Measurements from ENCODE around the gene CREB3L2. TPM values are rescaled to one million over a fixed set of nuclear protein-coding genes. Genes with fewer than 3 reads are reported as not detected.
A peak's percentile ranks its signal among the peaks of the same experiment; 100 is the strongest.

The CREB3L2 gene
- total and polyA plus RNA-seq, 7 donors: 2.2 to 14.7 (median 6.7) TPM

- Histone ChIP-seq H3K27me3 (ENCODE audit: insufficient read depth in 3 of 3, low read length in 2 of 3) (no peaks in the 10 kb centered on the region), H3K4me1 (peaks cover 23% of the 10 kb centered on the region), H3K9me3 (no peaks in the 10 kb centered on the region), H3K36me3 (ENCODE audit: insufficient read depth in 1 of 2, low read depth in 1 of 2) (peaks cover 0 to 2% of the 10 kb centered on the region in 2 donors), H3K4me3 (no peak overlapping the region), H3K27ac (no peak overlapping the region)
- ATAC-seq (no peak), DNase-seq (no peak)
- 78 to 83% (median 80%) methylated on average over 3 of the region's 3 CpGs for WGBS, 3 donors
- intact Hi-C loops (cut with DNase I): loop anchor here in 1 of 2 donors (10.0 kb wide), 1 partner anchor 1399 kb away; the partner anchor contains the start of gene FMC1
- TF ChIP-seq, protein P1, sequence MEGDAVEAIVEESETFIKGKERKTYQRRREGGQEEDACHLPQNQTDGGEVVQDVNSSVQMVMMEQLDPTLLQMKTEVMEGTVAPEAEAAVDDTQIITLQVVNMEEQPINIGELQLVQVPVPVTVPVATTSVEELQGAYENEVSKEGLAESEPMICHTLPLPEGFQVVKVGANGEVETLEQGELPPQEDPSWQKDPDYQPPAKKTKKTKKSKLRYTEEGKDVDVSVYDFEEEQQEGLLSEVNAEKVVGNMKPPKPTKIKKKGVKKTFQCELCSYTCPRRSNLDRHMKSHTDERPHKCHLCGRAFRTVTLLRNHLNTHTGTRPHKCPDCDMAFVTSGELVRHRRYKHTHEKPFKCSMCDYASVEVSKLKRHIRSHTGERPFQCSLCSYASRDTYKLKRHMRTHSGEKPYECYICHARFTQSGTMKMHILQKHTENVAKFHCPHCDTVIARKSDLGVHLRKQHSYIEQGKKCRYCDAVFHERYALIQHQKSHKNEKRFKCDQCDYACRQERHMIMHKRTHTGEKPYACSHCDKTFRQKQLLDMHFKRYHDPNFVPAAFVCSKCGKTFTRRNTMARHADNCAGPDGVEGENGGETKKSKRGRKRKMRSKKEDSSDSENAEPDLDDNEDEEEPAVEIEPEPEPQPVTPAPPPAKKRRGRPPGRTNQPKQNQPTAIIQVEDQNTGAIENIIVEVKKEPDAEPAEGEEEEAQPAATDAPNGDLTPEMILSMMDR (IDR thresholded peaks at IDR 0.05): no peak
Observed at GRCh38 chr7:137946011-137946410, 55.9 kb downstream of the CREB3L2 start.

DNA sequence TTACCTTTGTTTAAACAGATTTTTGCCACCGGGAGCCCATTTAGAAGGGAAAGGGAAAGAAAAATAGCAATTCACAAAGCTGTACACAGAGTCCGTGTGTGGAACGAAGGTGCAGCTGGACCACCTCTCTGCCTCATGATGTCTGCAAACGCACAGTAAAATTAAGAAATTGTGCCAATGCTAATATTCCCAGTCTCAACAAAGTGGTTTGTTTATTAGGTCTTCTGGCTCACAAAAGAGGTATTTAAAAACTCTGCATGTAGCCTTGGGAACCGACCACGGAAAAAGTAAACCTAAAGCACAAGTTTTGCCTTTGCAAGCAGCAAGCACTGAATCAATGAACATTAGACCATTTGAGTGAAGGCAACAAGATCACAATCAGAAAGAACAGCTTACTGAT, 57.7 kb downstream of the CREB3L2 start:
- TF ChIP-seq, protein P1 (IDR thresholded peaks at IDR 0.05): no peak
- no peak overlapping the region for H3K27ac ChIP-seq
- intact Hi-C loops (cut with DNase I): loop anchor here in 1 of 2 donors (5.0 to 10.0 kb wide), 2 partner anchors 43 to 1401 kb away; partner anchors contain the start of gene FMC1
- H3K9me3 ChIP-seq: no peaks in the 10 kb centered on the region
- no peaks in the 10 kb centered on the region for H3K27me3 ChIP-seq (ENCODE audit: insufficient read depth in 3 of 3, low read length in 2 of 3)
- ATAC-seq: no peak
- peaks cover 0 to 2% of the 10 kb centered on the region in 2 donors for H3K36me3 ChIP-seq (ENCODE audit: insufficient read depth in 1 of 2, low read depth in 1 of 2)
- WGBS, 3 donors: 56 to 66% (median 58%) methylated on average over 6 of the region's 6 CpGs
- H3K4me3 ChIP-seq: no peak overlapping the region
- H3K4me1 ChIP-seq: peaks cover 24% of the 10 kb centered on the region
- DNase-seq: no peak

DNA sequence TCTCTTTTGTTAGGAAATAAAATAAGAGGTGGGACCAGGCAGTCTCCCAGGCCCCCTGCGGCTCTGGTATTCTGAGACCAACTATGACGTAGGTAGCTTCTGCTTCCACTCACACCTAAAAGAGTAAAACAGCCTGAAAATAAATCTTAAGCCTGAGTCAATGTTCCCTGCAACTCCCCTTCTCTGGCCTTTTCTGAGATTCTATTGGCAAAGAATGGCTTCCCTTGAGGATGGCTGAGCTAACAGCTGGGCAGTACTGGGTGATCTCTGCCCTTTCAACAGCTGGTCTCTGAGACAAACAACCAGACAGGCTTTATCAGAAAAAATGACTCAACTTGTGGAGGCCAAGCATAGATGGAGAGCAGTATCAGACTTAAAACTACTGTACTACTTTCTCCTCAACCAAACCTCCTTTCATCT, 58.7 kb downstream of the CREB3L2 start:
- Histone ChIP-seq H3K27ac (peak overlapping the region; percentile 51), H3K9me3 (no peaks in the 10 kb centered on the region), H3K27me3 (ENCODE audit: insufficient read depth in 3 of 3, low read length in 2 of 3) (no peaks in the 10 kb centered on the region), H3K4me1 (peaks cover 22% of the 10 kb centered on the region), H3K36me3 (ENCODE audit: insufficient read depth in 1 of 2, low read depth in 1 of 2) (peaks cover 0 to 2% of the 10 kb centered on the region in 2 donors), H3K4me3 (no peak overlapping the region)
- ATAC-seq (peak; percentile 46 to 83 (median 73)), DNase-seq (peak in 1 of 2 donors; percentile 39)
- 52 to 80% (median 72%) methylated on average over 2 of the region's 2 CpGs for WGBS, 3 donors
- TF ChIP-seq, protein P1 (IDR thresholded peaks at IDR 0.05): no peak
- intact Hi-C loops (cut with DNase I): loop anchor here in 1 of 2 donors (5.0 to 10.0 kb wide), 2 partner anchors 44 to 1402 kb away; partner anchors contain the start of gene FMC1

GRCh38 chr7:137942484-137943115, 59.3 kb downstream of the CREB3L2 start:
- intact Hi-C loops (cut with DNase I): loop anchor here in 1 of 2 donors (5.0 to 10.0 kb wide), 2 partner anchors 45 to 1402 kb away; partner anchors contain the start of gene FMC1
- 38 to 51% (median 38%) methylated on average over 4 of the region's 4 CpGs for WGBS, 3 donors

More at GRCh38 chr7:137942484-137943115, 59.3 kb downstream of the CREB3L2 start:
- Histone ChIP-seq H3K4me3 (no peak overlapping the region), H3K36me3 (ENCODE audit: insufficient read depth in 1 of 2, low read depth in 1 of 2) (peaks cover 0 to 2% of the 10 kb centered on the region in 2 donors), H3K27me3 (ENCODE audit: insufficient read depth in 3 of 3, low read length in 2 of 3) (no peaks in the 10 kb centered on the region), H3K9me3 (no peaks in the 10 kb centered on the region), H3K27ac (peak overlapping the region; percentile 51), H3K4me1 (peaks cover 23% of the 10 kb centered on the region)
- DNase-seq: no peak
- ATAC-seq: peak in 2 of 4 donors; percentile 6 to 15
- TF ChIP-seq, protein P1 (IDR thresholded peaks at IDR 0.05): no peak

Data from psoas muscle (tissue), 8 donors.